ENCODE measurements around the gene CNTFR. TPM values are rescaled to one million over a fixed set of nuclear protein-coding genes. Genes with fewer than 3 reads are reported as not detected.

The CNTFR gene
- total and polyA plus RNA-seq, 12 donors = 1.1 to 15.2 (median 3.8) TPM

- peaks cover 7 to 14% of the 10 kb centered on the region in 2 donors for H3K4me1 ChIP-seq (replicated peaks in 1 of 2)
- 29 to 35% (median 32%) methylated on average over 15 to 20 of the region's 20 CpGs for WGBS, 4 donors
- H3K9me3 ChIP-seq (replicated peaks in 1 of 3) = no peaks in the 10 kb centered on the region
- H3K27ac ChIP-seq = no peak overlapping the region
- intact Hi-C loops (cut with DNase I) = no loop called here
- no peaks in the 10 kb centered on the region for H3K36me3 ChIP-seq (replicated peaks in 1 of 2)
- TF ChIP-seq, protein P1, sequence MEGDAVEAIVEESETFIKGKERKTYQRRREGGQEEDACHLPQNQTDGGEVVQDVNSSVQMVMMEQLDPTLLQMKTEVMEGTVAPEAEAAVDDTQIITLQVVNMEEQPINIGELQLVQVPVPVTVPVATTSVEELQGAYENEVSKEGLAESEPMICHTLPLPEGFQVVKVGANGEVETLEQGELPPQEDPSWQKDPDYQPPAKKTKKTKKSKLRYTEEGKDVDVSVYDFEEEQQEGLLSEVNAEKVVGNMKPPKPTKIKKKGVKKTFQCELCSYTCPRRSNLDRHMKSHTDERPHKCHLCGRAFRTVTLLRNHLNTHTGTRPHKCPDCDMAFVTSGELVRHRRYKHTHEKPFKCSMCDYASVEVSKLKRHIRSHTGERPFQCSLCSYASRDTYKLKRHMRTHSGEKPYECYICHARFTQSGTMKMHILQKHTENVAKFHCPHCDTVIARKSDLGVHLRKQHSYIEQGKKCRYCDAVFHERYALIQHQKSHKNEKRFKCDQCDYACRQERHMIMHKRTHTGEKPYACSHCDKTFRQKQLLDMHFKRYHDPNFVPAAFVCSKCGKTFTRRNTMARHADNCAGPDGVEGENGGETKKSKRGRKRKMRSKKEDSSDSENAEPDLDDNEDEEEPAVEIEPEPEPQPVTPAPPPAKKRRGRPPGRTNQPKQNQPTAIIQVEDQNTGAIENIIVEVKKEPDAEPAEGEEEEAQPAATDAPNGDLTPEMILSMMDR (IDR thresholded peaks at IDR 0.05) = no peak
- no peak for TF ChIP-seq POLR2A (IDR thresholded peaks at IDR 0.05)
- DNase-seq = no peak
- no peak overlapping the region for H3K4me3 ChIP-seq
- peaks cover 60% of the 10 kb centered on the region for H3K27me3 ChIP-seq
Observed at GRCh38 chr9:34627716-34628655, 38.5 kb upstream of the CNTFR start.

GRCh38 chr9:34625186-34625486 lies 35.6 kb upstream of the CNTFR start:
- peaks cover 7 to 18% of the 10 kb centered on the region in 2 donors for H3K4me1 ChIP-seq (replicated peaks in 1 of 2)
- WGBS, 4 donors = 54 to 67% (median 66%) methylated on average over 3 of the region's 3 CpGs
- H3K36me3 ChIP-seq (replicated peaks in 1 of 2) = no peaks in the 10 kb centered on the region
- H3K9me3 ChIP-seq (replicated peaks in 1 of 3) = no peaks in the 10 kb centered on the region
- DNase-seq = no peak
- H3K4me3 ChIP-seq = no peak overlapping the region
- intact Hi-C loops (cut with DNase I) = no loop called here
- no peak overlapping the region for H3K27ac ChIP-seq
- TF ChIP-seq, protein P1 (IDR thresholded peaks at IDR 0.05) = no peak
- TF ChIP-seq POLR2A (IDR thresholded peaks at IDR 0.05) = no peak
- peaks cover 69% of the 10 kb centered on the region for H3K27me3 ChIP-seq

DNA sequence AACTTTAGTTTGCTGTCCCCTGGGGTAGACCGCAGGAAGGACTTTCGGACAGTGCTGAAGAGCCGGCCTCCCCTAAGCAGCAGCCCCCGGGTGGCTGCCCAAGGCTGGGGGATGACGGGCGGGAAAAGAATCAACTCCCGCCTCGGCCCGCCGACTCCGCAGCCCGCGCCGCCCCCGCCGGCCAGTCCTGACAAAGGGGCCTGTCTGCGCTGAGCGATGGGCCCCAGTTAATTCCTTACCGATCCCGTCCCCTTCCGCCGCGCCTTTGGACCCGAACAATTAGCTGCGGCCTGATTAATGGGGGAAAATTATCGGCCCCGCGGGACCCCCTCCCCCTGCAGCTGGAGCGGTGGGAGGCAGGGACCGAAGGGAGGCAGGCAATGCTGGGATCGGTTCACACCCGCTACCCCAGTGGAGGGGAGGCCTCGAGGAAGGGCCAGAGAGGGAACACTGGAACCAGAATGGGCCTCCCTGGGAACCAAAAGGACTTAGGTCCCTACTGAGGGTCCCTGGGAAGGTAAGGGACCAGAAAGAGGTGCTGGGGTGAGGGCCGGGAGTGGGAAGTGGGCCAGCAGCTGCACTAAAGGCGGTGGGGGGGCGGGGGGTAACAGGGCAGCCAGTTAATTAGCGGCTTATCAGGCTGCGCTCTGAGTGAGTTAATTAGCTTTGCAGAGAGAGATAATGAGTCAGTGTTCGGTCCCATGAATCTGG lies 35.1 kb upstream of the CNTFR start:
- TF ChIP-seq, protein P1 (IDR thresholded peaks at IDR 0.05) = no peak
- no peak for TF ChIP-seq POLR2A (IDR thresholded peaks at IDR 0.05)
- 20 to 30% (median 28%) methylated on average over 25 to 39 of the region's 39 CpGs for WGBS, 4 donors
- H3K27ac ChIP-seq = no peak overlapping the region
- H3K9me3 ChIP-seq (replicated peaks in 1 of 3) = no peaks in the 10 kb centered on the region
- DNase-seq = no peak
- intact Hi-C loops (cut with DNase I) = no loop called here
- H3K27me3 ChIP-seq = peaks cover 68% of the 10 kb centered on the region
- H3K4me3 ChIP-seq = no peak overlapping the region
- H3K36me3 ChIP-seq (replicated peaks in 1 of 2) = no peaks in the 10 kb centered on the region
- peaks cover 10 to 20% of the 10 kb centered on the region in 2 donors for H3K4me1 ChIP-seq (replicated peaks in 1 of 2)

DNA sequence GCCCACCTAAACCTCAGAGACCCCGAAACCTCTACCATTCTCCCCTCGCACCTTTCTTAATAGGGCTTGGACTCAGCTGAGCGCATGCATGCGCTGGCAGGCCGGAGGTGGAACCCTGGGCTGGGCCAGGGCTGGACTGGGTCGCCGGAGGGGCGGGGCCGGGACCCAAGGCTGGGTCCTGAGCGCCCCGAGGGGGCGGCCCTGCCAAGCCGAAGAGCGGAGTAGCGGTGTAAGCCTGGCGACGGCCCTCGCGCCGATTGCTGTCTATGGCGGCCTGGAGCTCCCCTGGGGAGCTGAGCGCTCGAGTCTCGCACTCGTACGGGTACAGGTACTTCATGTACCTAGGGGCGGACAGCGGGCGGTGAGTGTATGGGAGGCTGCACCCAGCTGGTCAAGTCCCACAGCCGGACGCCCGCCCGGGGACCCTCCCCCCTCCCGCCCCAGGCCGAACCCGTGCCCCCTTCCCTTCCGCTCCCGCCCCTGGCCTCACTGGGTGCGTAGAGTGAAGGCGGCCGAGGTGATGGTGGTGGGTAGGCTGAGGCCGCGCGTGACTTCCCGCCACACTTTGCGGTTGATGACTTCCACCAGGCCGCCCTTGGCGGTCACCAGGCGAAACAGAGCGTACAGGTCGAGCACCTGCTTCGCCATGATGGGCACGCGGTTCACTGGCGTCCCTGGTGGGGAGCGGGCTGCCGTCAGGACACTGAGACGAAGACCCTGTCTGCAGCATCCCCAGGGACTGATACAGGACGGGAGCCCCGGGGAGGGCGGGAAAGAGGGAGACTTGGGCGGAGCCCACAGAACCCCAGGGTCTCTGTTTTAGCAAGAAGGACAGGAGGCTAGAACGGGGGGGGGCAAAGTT lies 34.1 kb upstream of the CNTFR start:
- 10 to 24% (median 16%) methylated on average over 16 to 63 of the region's 63 CpGs for WGBS, 4 donors

More for the DNA sequence above, 34.1 kb upstream of the CNTFR start:
- no peaks in the 10 kb centered on the region for H3K9me3 ChIP-seq (replicated peaks in 1 of 3)
- H3K27me3 ChIP-seq = peaks cover 61% of the 10 kb centered on the region
- no peak for DNase-seq
- intact Hi-C loops (cut with DNase I) = no loop called here
- H3K27ac ChIP-seq = no peak overlapping the region
- no peaks in the 10 kb centered on the region for H3K36me3 ChIP-seq (replicated peaks in 1 of 2)
- H3K4me3 ChIP-seq = no peak overlapping the region
- TF ChIP-seq, protein P1 (IDR thresholded peaks at IDR 0.05) = no peak
- no peak for TF ChIP-seq POLR2A (IDR thresholded peaks at IDR 0.05)
- H3K4me1 ChIP-seq (replicated peaks in 1 of 2) = peaks cover 8 to 21% of the 10 kb centered on the region in 2 donors
